ENCODE measurements around the gene PDE1C.

The PDE1C gene

DNA sequence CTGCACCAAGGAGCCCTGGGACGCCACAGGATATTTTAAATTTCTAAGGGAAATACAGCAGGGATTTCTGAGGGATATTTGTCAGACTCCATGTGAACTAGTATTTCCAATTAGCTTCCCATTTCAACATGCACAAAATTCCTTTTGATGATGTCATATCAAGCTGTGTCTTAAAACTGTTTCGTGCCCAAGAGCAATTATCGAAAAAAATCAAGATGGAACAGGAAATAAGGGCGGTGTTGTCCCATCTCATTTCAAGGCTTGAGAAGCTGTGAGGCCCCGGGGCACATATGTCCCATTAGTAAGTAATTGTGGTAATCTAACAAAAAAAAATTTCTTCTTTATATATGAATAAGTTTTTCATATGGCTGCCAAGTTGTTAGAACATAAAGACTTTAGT, 335.8 kb downstream of the PDE1C start:
- Mint-ChIP-seq H3K36me3 (no peaks in the 10 kb centered on the region), H3K4me3 (no peak overlapping the region), H3K4me1 (ENCODE audit: low read depth) (no peaks in the 10 kb centered on the region)

DNA sequence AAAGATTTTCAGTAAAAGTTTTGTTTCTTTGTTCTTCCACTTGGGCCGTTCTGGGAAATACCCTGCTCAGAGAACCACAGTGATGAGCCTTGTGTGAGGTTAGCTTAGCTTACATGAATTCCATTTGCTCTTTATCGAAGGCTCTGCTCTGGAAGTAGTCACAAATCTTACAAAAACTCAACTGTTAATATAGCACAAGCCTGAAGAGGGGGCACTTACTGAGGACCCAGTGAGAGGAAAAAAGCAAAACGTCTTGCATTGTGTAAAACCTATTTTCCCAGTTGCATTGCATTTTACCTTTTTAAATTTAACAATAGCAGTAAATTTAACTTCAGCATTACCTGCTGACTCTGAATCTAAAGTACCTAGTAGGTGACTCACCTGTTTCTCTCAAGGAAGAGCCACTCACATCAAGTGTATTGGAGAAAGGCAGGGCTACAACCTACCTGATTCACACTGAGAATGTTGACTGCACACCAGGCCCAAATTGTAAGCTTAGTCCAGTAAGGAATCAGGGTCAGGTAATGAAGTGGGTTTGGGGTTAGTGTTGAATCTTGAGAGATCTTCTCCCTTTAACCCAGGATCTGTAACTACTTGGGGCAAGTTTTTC, 340.9 kb downstream of the PDE1C start:
- Mint-ChIP-seq H3K9me3 (ENCODE audit: low read depth) (no peaks in the 10 kb centered on the region), H3K27ac (no peak overlapping the region), H3K4me1 (ENCODE audit: low read depth) (no peaks in the 10 kb centered on the region), H3K36me3 (no peaks in the 10 kb centered on the region), H3K27me3 (no peaks in the 10 kb centered on the region), H3K4me3 (no peak overlapping the region)

More for the DNA sequence above, 335.8 kb downstream of the PDE1C start:
- Mint-ChIP-seq H3K9me3 (ENCODE audit: low read depth) (no peaks in the 10 kb centered on the region), H3K27me3 (peaks cover 3% of the 10 kb centered on the region), H3K27ac (no peak overlapping the region)

DNA sequence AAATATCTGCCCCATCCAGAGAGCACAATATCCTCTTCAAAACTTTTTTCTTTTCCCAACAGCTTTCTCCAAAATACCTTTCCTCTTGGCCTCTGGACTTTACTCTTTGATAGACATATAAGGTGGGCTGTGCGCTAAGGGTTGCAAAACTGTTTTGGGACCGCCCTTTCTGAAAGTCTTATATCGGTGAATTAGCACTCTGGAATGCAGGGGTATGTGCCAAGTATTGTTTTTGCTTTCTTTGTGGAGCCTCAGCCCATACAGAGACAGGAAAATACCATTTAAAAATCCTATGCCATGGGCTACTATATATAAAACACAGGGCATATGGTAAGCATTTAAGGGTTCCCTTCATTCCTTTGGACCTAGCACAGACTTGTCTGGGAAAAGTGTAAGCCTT, 345.5 kb downstream of the PDE1C start:
- peaks cover 3% of the 10 kb centered on the region for H3K9me3 Mint-ChIP-seq (ENCODE audit: low read depth)
- H3K4me1 Mint-ChIP-seq (ENCODE audit: low read depth): no peaks in the 10 kb centered on the region
- H3K4me3 Mint-ChIP-seq: no peak overlapping the region
- H3K27me3 Mint-ChIP-seq: no peaks in the 10 kb centered on the region
- H3K27ac Mint-ChIP-seq: no peak overlapping the region
- no peaks in the 10 kb centered on the region for H3K36me3 Mint-ChIP-seq

DNA sequence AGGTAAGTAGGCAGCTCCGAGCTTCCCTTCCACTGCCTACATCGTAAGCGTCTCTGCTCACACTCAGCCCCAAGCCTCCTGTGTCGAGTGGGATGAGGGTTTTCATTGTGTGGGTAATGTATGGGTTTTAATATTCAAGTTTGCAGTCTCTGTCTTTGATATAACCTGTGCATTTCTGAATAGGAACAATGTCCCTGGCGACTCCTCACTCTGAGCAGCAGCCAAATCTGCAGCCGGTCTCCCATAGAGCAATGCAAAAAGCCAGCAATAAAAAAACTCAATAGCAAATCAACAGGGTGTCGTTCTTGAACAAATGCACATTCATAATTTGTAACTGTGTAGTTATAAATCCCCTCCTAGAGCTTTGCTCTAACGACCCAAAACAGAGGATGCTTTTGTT, 349.8 kb downstream of the PDE1C start:
- Mint-ChIP-seq H3K4me1 (ENCODE audit: low read depth) (no peaks in the 10 kb centered on the region), H3K36me3 (no peaks in the 10 kb centered on the region), H3K9me3 (ENCODE audit: low read depth) (peaks cover 3% of the 10 kb centered on the region)

DNA sequence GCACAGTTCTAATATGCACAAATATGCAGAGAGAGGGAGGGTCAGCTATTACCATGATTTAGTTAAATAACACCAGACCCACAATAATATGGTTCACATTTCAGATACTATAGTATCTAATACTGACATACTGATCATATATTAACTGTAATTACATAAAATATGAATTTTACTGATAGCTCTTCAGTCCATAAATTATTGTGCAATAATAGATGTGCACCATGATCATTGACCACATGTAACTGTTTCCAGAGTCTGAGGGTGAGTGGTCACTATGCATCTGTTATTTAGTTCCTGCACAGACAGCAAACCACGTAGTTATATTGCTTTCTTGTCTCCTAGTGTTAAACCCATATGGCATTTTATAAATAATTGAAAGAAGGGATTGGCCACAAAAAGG, 353.9 kb downstream of the PDE1C start:
- no peaks in the 10 kb centered on the region for H3K36me3 Mint-ChIP-seq
- no peak overlapping the region for H3K4me3 Mint-ChIP-seq
- H3K27ac Mint-ChIP-seq: no peak overlapping the region
- H3K4me1 Mint-ChIP-seq (ENCODE audit: low read depth): no peaks in the 10 kb centered on the region
- no peaks in the 10 kb centered on the region for H3K27me3 Mint-ChIP-seq
- H3K9me3 Mint-ChIP-seq (ENCODE audit: low read depth): peaks cover 8% of the 10 kb centered on the region

More for the DNA sequence above, 349.8 kb downstream of the PDE1C start:
- H3K4me3 Mint-ChIP-seq: no peak overlapping the region
- no peak overlapping the region for H3K27ac Mint-ChIP-seq
- no peaks in the 10 kb centered on the region for H3K27me3 Mint-ChIP-seq

DNA sequence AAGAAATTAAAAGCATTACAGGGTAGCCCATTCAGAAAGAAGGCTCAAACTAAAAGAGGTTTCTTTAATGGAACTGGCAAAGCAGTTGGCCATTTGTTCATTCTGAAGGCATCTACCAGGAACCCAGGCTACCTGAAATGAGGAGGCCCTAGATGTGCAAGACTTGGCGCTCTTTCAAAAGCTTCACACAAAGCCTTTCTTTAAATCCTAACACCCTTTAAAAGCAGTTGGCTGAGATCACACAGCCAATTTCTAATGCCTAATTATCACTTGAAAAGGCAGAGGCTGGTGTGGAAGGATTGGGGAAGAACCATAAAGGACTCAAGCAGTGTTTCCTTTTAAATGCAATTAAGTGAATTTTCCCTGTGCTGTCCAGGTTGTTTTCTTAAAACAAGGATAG, 360.0 kb downstream of the PDE1C start:
- no peak overlapping the region for H3K4me3 Mint-ChIP-seq
- H3K9me3 Mint-ChIP-seq (ENCODE audit: low read depth): peaks cover 6% of the 10 kb centered on the region
- no peaks in the 10 kb centered on the region for H3K36me3 Mint-ChIP-seq
- peaks cover 1% of the 10 kb centered on the region for H3K27me3 Mint-ChIP-seq
- no peaks in the 10 kb centered on the region for H3K4me1 Mint-ChIP-seq (ENCODE audit: low read depth)
- no peak overlapping the region for H3K27ac Mint-ChIP-seq

DNA sequence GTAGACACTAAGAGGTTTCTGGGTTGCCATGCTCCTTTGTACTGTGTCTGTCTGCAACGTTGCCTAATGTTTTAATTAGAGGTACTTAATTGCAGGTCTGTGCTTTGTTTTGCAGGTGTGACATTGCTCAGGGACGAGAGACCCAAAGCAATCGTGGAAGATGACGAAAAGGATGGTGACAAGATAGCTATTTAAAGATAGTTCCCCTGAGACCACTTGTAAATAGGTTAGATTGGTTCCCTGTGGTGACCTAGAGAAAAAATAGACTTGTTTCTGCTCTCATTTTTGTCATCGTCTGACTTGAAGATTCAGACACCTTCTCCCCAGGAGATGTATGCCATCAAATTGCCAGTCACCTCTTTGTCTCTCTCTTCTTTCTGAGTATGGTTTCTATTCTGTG, 363.1 kb downstream of the PDE1C start:
- H3K4me3 Mint-ChIP-seq: no peak overlapping the region
- no peaks in the 10 kb centered on the region for H3K9me3 Mint-ChIP-seq (ENCODE audit: low read depth)
- H3K36me3 Mint-ChIP-seq: no peaks in the 10 kb centered on the region
- no peaks in the 10 kb centered on the region for H3K4me1 Mint-ChIP-seq (ENCODE audit: low read depth)
- H3K27ac Mint-ChIP-seq: no peak overlapping the region
- H3K27me3 Mint-ChIP-seq: peaks cover 1% of the 10 kb centered on the region

DNA sequence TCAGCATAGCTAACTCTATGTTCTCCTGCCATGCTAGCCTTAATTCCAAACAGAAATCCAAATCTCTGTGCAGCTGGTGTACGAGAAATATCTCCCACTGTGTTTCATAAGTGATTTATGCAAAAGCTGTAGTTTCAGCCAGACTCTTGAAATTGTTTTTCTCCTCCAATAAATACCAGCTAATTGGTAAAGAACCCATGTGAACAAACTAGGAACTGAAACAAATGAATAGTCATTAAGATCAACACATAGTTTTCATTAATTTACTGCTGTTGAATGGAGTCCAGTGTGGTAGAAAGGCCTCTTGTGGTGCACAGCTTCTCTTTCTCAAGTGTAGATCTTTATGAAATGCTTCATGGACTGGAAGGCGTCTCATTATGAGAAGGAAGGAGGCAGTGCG, 364.8 kb downstream of the PDE1C start:
- Mint-ChIP-seq H3K27ac (no peak overlapping the region), H3K36me3 (no peaks in the 10 kb centered on the region), H3K27me3 (peaks cover 1% of the 10 kb centered on the region), H3K4me3 (no peak overlapping the region), H3K9me3 (ENCODE audit: low read depth) (no peaks in the 10 kb centered on the region), H3K4me1 (ENCODE audit: low read depth) (no peaks in the 10 kb centered on the region)

DNA sequence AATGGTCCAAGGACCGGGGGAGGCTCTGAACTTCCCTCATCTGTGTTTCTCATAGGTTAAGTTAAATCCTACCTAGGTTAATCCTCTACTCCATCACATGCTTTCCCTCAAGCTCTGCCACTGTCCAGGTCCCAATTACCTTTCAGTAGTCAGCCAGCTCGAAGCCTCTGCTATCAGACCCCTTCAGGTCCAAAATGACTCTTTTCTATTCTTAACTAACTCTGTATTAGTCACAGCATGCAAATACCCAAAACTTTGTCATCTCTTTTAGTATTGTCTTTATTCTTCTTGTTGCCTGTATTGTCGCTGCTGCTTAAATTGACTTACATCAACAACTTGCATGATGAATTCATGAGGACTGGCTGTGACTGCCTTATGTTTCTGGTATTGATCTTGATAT, 367.9 kb downstream of the PDE1C start:
- H3K36me3 Mint-ChIP-seq: no peaks in the 10 kb centered on the region
- H3K9me3 Mint-ChIP-seq (ENCODE audit: low read depth): no peaks in the 10 kb centered on the region
- H3K27ac Mint-ChIP-seq: no peak overlapping the region
- H3K27me3 Mint-ChIP-seq: no peaks in the 10 kb centered on the region
- no peaks in the 10 kb centered on the region for H3K4me1 Mint-ChIP-seq (ENCODE audit: low read depth)
- no peak overlapping the region for H3K4me3 Mint-ChIP-seq
